ENCODE measurements around the gene CCNH. TPM values are rescaled to one million over a fixed set of nuclear protein-coding genes. Genes with fewer than 3 reads are reported as not detected.

Gene CCNH
- total and polyA plus RNA-seq, 11 donors, result 22.2 to 41.3 (median 27.9) TPM

GRCh38 chr5:87401626-87402025 is 11.1 kb downstream of the CCNH start:
- no peak for TF ChIP-seq POLR2A (IDR thresholded peaks at IDR 0.05)
- TF ChIP-seq CTCF (IDR thresholded peaks at IDR 0.05), result no peak
- intact Hi-C loops (cut with DNase I), result loop anchor here in 5 of 10 donors (5.0 to 10.0 kb wide), 3 partner anchors 327 to 337 kb away; no protein-coding TSS in a partner anchor
- DNase-seq (no peak), ATAC-seq (no peak)
- no peak overlapping the region for H3K27ac ChIP-seq
- H3K4me1 ChIP-seq, result peaks cover 0 to 33% (median 0%) of the 10 kb centered on the region in 12 donors
- H3K27me3 ChIP-seq, result no peaks in the 10 kb centered on the region
- H3K4me3 ChIP-seq, result no peak overlapping the region
- peaks cover 3 to 100% (median 94%) of the 10 kb centered on the region in 9 donors for H3K36me3 ChIP-seq
- peaks cover 0 to 5% (median 0%) of the 10 kb centered on the region in 12 donors for H3K9me3 ChIP-seq

GRCh38 chr5:87400305-87400899 is 12.3 kb downstream of the CCNH start:
- H3K27me3 ChIP-seq, result no peaks in the 10 kb centered on the region
- ATAC-seq (peak in 2 of 4 donors; percentile 58 to 74), DNase-seq (no peak)
- intact Hi-C loops (cut with DNase I), result loop anchor here in 5 of 10 donors (5.0 to 10.0 kb wide), 3 partner anchors 326 to 336 kb away; no protein-coding TSS in a partner anchor
- TF ChIP-seq CTCF (IDR thresholded peaks at IDR 0.05) (peak; percentile 51 to 81 (median 74)), POLR2A (IDR thresholded peaks at IDR 0.05) (no peak)
- H3K4me3 ChIP-seq, result no peak overlapping the region
- H3K27ac ChIP-seq, result no peak overlapping the region
- peaks cover 0 to 25% (median 0%) of the 10 kb centered on the region in 12 donors for H3K4me1 ChIP-seq
- H3K36me3 ChIP-seq, result peaks cover 3 to 100% (median 96%) of the 10 kb centered on the region in 9 donors
- WGBS, 4 donors, result 70 to 72% (median 71%) methylated on average over 4 of the region's 4 CpGs
- H3K9me3 ChIP-seq, result peaks cover 0 to 5% (median 0%) of the 10 kb centered on the region in 12 donors

- H3K9me3 ChIP-seq, result peaks cover 0 to 5% (median 0%) of the 10 kb centered on the region in 12 donors
- ATAC-seq, result no peak
- H3K36me3 ChIP-seq, result peaks cover 3 to 100% (median 97%) of the 10 kb centered on the region in 9 donors
- peak overlapping the region in 1 of 12 donors; percentile 29 for H3K27ac ChIP-seq
- TF ChIP-seq POLR2A (IDR thresholded peaks at IDR 0.05) (no peak), CTCF (IDR thresholded peaks at IDR 0.05) (no peak)
- 51 to 82% (median 62%) methylated on average over 2 of the region's 2 CpGs for WGBS, 4 donors
- H3K27me3 ChIP-seq, result no peaks in the 10 kb centered on the region
- H3K4me1 ChIP-seq, result peaks cover 0 to 25% (median 0%) of the 10 kb centered on the region in 12 donors
- no peak for DNase-seq
- H3K4me3 ChIP-seq, result no peak overlapping the region
- intact Hi-C loops (cut with DNase I), result loop anchor here in 8 of 10 donors (5.0 to 10.0 kb wide), 4 partner anchors 135 to 335 kb away; partner anchors contain the start of gene RASA1 (in 2 of the 8)
Observed at GRCh38 chr5:87399720-87400119, 13.0 kb downstream of the CCNH start.

GRCh38 chr5:87398981-87399614 is 13.6 kb downstream of the CCNH start:
- Histone ChIP-seq H3K4me1 (peaks cover 0 to 31% (median 0%) of the 10 kb centered on the region in 12 donors), H3K27me3 (no peaks in the 10 kb centered on the region), H3K36me3 (peaks cover 3 to 100% (median 97%) of the 10 kb centered on the region in 9 donors), H3K4me3 (no peak overlapping the region), H3K27ac (peak overlapping the region in 1 of 12 donors; percentile 29), H3K9me3 (peaks cover 0 to 5% (median 0%) of the 10 kb centered on the region in 12 donors)
- DNase-seq (no peak), ATAC-seq (no peak)
- intact Hi-C loops (cut with DNase I), result loop anchor here in 4 of 10 donors (10.0 kb wide), 3 partner anchors 134 to 334 kb away; partner anchors contain the start of gene RASA1 (in 2 of the 4)
- no peak for TF ChIP-seq CTCF (IDR thresholded peaks at IDR 0.05)
- WGBS, 4 donors, result 88 to 94% (median 90%) methylated on average over 5 of the region's 5 CpGs
